Aorta (tissue), 5 donors: ENCODE results near the gene PDGFD. TPM values are rescaled to one million over a fixed set of nuclear protein-coding genes. Genes with fewer than 3 reads are reported as not detected.

ENCODE experiments used
- ATAC-seq: fragments of 200-7000 bp; cut with Tn5 transposase; one replicate; pipeline ENCODE4 v1.9.1; 2022; ENCODE audit warnings: moderate library complexity; ENCODE audit not compliant: low FRiP score
- DNase-seq, 2 donors: peaks; one replicate each; pipeline ENCODE4 v3.0.0-alpha.2; 2020
- H3K27ac ChIP-seq, 2 donors: one replicate each; pipeline ENCODE4 v1.5.1; 2013; ENCODE audit warnings: low read length in 2 of 2, mild to moderate bottlenecking in 2 of 2, moderate library complexity in 2 of 2, control low read depth in 1 of 2, inconsistent platforms in 1 of 2, low read depth in 1 of 2
- H3K27me3 ChIP-seq, 2 donors: one replicate each; pipeline ENCODE4 v1.6.1; 2013; ENCODE audit warnings: control low read depth in 1 of 2, low read length in 1 of 2, mild to moderate bottlenecking in 1 of 2, moderate library complexity in 1 of 2; ENCODE audit not compliant: insufficient read depth in 2 of 2, control insufficient read depth in 1 of 2
- H3K36me3 ChIP-seq, 2 donors: one replicate each; pipeline ENCODE4 v1.6.1; 2013; ENCODE audit warnings: control low read depth in 1 of 2, low read length in 1 of 2, mild to moderate bottlenecking in 1 of 2; ENCODE audit not compliant: insufficient read depth in 2 of 2, control insufficient read depth in 1 of 2
- H3K4me1 ChIP-seq, 2 donors: one replicate each; pipeline ENCODE4 v1.6.1; 2013; ENCODE audit warnings: low read length in 2 of 2, control low read depth in 1 of 2, mild to moderate bottlenecking in 1 of 2, moderate library complexity in 1 of 2; ENCODE audit not compliant: insufficient read depth in 2 of 2, control insufficient read depth in 1 of 2
- H3K4me3 ChIP-seq, 2 donors: one replicate each; pipeline ENCODE4 v1.5.1; 2013; ENCODE audit warnings: low read length in 2 of 2, control low read depth in 1 of 2, mild to moderate bottlenecking in 1 of 2
- H3K9me3 ChIP-seq: one replicate; pipeline ENCODE4 v1.6.1; 2013; ENCODE audit warnings: mild to moderate bottlenecking, low read length; ENCODE audit not compliant: control insufficient read depth
- WGBS, 2 donors: extraction: QIAGEN DNeasy Blood & Tissue Kit; methylation state at CpG; one replicate each; pipeline ENCODE4 v1.1.7; 2013; 5-methylcytosine and 5-hydroxymethylcytosine counted together
- intact Hi-C, 2 donors: fragments of 100-400 bp; cut with DNase I; formaldehyde crosslinking; loops; one replicate each; pipeline versions ENCODE4 v1.14.2 to v1.15.0; 2022
- polyA plus RNA-seq, 2 donors: library from polyadenylated mRNA; stranded (reverse); fragments of 200-250 nt; gene quantifications; one replicate each; pipeline ENCODE4 v1.2.3, GENCODE V29; 2013
- total RNA-seq, 2 donors: library from RNA; stranded (reverse); fragmentation: NEBNext Ultra II Directional; extraction: Animal tissue kit (Norgen Biotek cat#: 25700); gene quantifications; one replicate each; pipeline ENCODE4 v1.2.1, GENCODE V29; 2021
- donor health status: healthy with polysubstance abuse.
- donor health status: Bipolar disorder and iron deficiency.
- donor health status: DM: no; HTN: no; CAD: no.
- donor health status: DM: no; HTN: no; CAD: no.
- donor health status: DM: yes; HTN: yes; CAD: no.

Gene PDGFD
- total and polyA plus RNA-seq, 4 donors, result 47.7 to 115 (median 66.5) TPM

DNA sequence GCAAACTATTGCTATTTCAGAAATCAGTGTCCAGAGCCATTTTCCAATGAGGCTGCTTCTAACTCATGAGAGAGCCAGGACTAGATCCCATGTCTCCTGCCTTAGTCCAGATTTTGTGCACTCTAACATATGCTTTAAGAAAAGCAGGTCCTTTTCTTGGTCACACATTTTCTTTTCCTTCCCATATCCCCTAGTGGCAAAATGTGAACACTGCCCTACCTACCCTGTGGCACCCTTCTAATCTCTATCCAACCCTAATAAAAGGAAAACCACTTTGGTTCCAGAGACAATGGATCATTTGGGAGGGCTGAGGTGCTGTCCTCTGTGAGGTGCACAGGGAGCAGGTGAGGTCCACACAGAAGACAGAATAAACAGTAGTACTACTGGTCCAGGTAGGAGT lies 199.6 kb downstream of the PDGFD start:
- Histone ChIP-seq H3K4me3 (no peak overlapping the region), H3K4me1 (peaks cover 0 to 2% of the 10 kb centered on the region in 2 donors), H3K36me3 (no peaks in the 10 kb centered on the region), H3K27me3 (no peaks in the 10 kb centered on the region), H3K27ac (no peak overlapping the region), H3K9me3 (no peaks in the 10 kb centered on the region)
- DNase-seq, result no peak
- ATAC-seq, result no peak
- intact Hi-C loops, result no loop called here

DNA sequence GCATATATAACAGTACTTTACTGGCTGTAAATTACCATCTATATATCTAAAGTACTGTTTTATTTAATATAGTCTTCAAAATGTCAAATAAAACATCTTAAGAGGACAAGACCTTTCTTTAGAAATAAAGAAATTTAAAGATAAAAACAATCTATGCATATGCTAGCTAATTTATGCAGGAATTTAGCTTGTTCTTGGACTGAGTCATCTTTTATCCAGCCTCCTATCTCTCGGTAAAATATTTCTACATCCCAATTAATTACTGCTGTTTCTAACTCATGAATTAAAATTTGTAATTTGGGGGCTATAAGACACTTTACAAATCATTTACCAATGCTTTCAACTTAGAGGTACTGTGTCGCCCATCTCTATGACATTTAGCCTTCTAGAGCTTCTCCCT lies 200.3 kb downstream of the PDGFD start:
- Histone ChIP-seq H3K36me3 (no peaks in the 10 kb centered on the region), H3K4me1 (peaks cover 0 to 2% of the 10 kb centered on the region in 2 donors), H3K27ac (no peak overlapping the region), H3K4me3 (no peak overlapping the region), H3K27me3 (no peaks in the 10 kb centered on the region), H3K9me3 (no peaks in the 10 kb centered on the region)
- ATAC-seq, result no peak
- intact Hi-C loops, result no loop called here
- DNase-seq, result no peak
- WGBS, 2 donors, result 89 to 91% methylated on average over 2 of the region's 2 CpGs

- Histone ChIP-seq H3K27ac (no peak overlapping the region), H3K36me3 (no peaks in the 10 kb centered on the region), H3K4me1 (peaks cover 0 to 2% of the 10 kb centered on the region in 2 donors), H3K4me3 (no peak overlapping the region), H3K9me3 (no peaks in the 10 kb centered on the region), H3K27me3 (no peaks in the 10 kb centered on the region)
- ATAC-seq, result no peak
- DNase-seq, result no peak
- intact Hi-C loops, result no loop called here
These were observed 202.9 kb downstream of the PDGFD start for GRCh38 chr11:103961010-103961409.

- Histone ChIP-seq H3K27me3 (peaks cover 0 to 1% of the 10 kb centered on the region in 2 donors), H3K9me3 (no peaks in the 10 kb centered on the region), H3K4me3 (no peak overlapping the region), H3K36me3 (no peaks in the 10 kb centered on the region), H3K4me1 (peaks cover 0 to 2% of the 10 kb centered on the region in 2 donors), H3K27ac (no peak overlapping the region)
- 37 to 38% methylated on average over 2 of the region's 2 CpGs for WGBS, 2 donors
- no peak for DNase-seq
- ATAC-seq, result no peak
- intact Hi-C loops, result no loop called here
These were observed 203.8 kb downstream of the PDGFD start for GRCh38 chr11:103960108-103960507.

DNA sequence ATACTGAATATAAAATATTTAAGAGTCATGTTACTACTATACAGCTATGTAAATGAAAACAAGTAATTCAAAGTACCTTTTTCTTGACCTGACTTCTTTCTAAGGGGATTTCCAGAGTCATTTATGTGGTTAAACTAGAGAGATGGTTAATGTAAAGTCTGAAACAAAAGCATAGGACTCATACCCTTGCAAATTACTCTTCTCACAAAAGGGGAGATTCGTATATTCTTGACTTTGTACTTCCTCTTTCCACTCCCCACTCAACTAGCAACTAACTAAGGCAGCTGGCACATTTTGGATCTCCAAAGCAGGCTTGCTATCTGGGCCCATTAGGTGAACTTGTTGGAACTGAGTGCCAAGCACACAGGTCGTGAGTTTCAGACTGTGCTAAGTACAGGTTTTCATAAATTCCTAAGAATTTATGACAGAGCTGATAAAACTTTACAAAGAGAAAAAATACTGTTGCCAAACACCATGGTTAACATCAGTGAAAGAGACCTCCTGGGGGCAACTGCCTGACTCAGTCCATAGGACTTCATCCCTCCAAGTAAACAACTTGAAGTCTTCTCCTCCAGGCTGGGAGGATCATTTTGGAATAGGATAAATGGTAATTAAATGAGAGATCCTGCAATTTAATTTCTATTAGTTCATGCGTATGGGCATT lies 204.5 kb downstream of the PDGFD start:
- DNase-seq (no peak), ATAC-seq (no peak)
- H3K4me1 ChIP-seq, result peaks cover 0 to 2% of the 10 kb centered on the region in 2 donors
- H3K27ac ChIP-seq, result no peak overlapping the region
- 77 to 82% methylated on average over 3 of the region's 3 CpGs for WGBS, 2 donors
- no peaks in the 10 kb centered on the region for H3K9me3 ChIP-seq
- intact Hi-C loops, result no loop called here
- peaks cover 0 to 1% of the 10 kb centered on the region in 2 donors for H3K27me3 ChIP-seq
- no peaks in the 10 kb centered on the region for H3K36me3 ChIP-seq
- no peak overlapping the region for H3K4me3 ChIP-seq

DNA sequence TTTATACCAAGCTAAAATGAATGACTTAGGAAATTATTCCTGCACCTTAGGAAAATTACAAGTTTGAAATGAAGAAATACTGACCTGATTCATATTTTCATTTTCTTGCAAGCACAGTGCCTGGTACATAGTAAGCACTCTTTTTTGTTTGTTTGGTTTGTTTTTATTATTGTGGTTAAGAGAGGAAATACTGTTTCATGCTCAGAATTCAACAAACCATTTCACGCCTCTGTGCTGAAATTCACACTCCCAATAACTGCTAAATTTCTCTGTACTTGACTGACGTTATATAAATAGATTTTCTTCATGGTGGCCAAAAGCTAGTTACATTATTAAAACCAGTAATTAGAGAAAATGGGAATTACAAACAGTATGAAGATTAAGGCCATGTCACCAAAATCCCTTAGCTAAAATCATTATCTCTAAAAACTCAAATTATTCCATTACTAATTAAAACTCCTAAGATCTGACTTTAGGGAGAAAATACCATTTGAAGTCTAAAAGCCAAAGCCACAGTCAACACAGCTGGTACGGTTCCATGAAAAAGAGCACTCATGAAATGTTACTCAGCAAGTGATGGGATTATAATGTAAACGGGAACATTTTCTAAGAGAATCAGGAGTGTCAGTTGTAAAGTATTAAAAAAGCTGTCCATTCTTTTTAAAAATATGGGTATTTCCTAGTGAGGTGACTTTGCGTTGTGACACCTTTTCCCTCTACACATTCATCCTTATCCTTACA lies 205.3 kb downstream of the PDGFD start:
- no peak for ATAC-seq
- 77 to 79% methylated on average over 5 of the region's 5 CpGs for WGBS, 2 donors
- Histone ChIP-seq H3K36me3 (no peaks in the 10 kb centered on the region), H3K27ac (no peak overlapping the region), H3K4me3 (no peak overlapping the region), H3K4me1 (peaks cover 0 to 2% of the 10 kb centered on the region in 2 donors), H3K9me3 (no peaks in the 10 kb centered on the region), H3K27me3 (peaks cover 0 to 1% of the 10 kb centered on the region in 2 donors)
- intact Hi-C loops, result no loop called here
- no peak for DNase-seq

DNA sequence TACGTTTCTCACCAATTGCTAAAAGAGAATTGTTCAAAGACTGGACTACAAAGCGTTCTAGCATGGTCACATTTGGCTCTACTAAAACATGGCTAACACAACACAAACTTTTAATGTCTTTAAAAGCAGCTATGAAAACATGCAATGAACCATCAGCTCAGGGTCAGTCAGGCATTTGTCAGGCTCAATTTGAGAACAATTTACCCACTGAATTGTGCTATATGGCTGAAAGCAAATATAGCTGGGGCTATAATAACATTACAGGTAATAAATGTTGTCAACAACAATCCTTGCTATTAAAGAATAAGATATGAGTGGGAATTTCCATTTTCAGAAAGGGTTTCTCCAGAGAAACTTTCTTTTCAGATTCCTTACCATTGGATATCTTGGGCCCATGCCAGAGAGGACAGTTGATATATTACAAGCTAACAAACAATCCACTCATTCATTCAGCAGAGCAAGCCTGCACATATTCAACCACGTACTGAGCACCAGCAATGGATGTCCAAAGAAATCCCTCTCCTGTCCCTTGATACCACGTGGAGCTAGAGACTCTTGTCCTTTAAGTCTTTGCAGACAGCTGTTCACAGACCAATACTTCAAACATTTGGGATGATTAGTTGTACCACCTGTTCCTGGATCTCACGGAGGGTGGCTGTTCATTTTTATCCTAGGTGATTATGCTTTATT lies 210.0 kb downstream of the PDGFD start:
- no peak for ATAC-seq
- DNase-seq, result no peak

GRCh38 chr11:103949781-103950180 lies 214.2 kb downstream of the PDGFD start:
- Histone ChIP-seq H3K27me3 (no peaks in the 10 kb centered on the region), H3K9me3 (no peaks in the 10 kb centered on the region), H3K36me3 (no peaks in the 10 kb centered on the region), H3K27ac (no peak overlapping the region), H3K4me3 (no peak overlapping the region), H3K4me1 (peaks cover 3 to 5% of the 10 kb centered on the region in 2 donors)
- DNase-seq (no peak), ATAC-seq (no peak)
- intact Hi-C loops, result loop anchor here in 1 of 2 donors (10.0 kb wide), 2 partner anchors 155 to 165 kb away; no protein-coding TSS in a partner anchor
- 90 to 93% methylated on average over 5 of the region's 5 CpGs for WGBS, 2 donors

More for the DNA sequence above, 210.0 kb downstream of the PDGFD start:
- no peaks in the 10 kb centered on the region for H3K9me3 ChIP-seq
- 70 to 72% methylated on average over 5 of the region's 5 CpGs for WGBS, 2 donors
- H3K4me1 ChIP-seq, result no peaks in the 10 kb centered on the region
- no peaks in the 10 kb centered on the region for H3K36me3 ChIP-seq
- peaks cover 0 to 1% of the 10 kb centered on the region in 2 donors for H3K27me3 ChIP-seq
- intact Hi-C loops, result no loop called here
- H3K27ac ChIP-seq, result no peak overlapping the region
- H3K4me3 ChIP-seq, result no peak overlapping the region
